Colonic mucosa (tissue), 4 donors: ENCODE results near the gene ZKSCAN2. TPM values are rescaled to one million over a fixed set of nuclear protein-coding genes. Genes with fewer than 3 reads are reported as not detected.

Experiments used
- DNase-seq: peaks from one replicate; pipeline ENCODE4 v3.0.0-alpha.2; 2020
- H3K27ac ChIP-seq: fragments of 200-600 bp; one replicate; pipeline ENCODE4 v1.8.0; 2021
- H3K27me3 ChIP-seq: fragments of 200-600 bp; one replicate; pipeline ENCODE4 v1.8.0; 2021
- H3K36me3 ChIP-seq: fragments of 200-600 bp; one replicate; pipeline ENCODE4 v1.8.0; 2021
- H3K4me1 ChIP-seq: fragments of 200-600 bp; one replicate; pipeline ENCODE4 v1.8.0; 2021; ENCODE audit warnings: mild to moderate bottlenecking
- H3K4me3 ChIP-seq: fragments of 200-600 bp; one replicate; pipeline ENCODE4 v1.8.0; 2021
- H3K9ac ChIP-seq, 2 donors: one replicate each; pipeline ENCODE4 v1.7.0; 2013; ENCODE audit warnings: control low read depth in 2 of 2, low read depth in 2 of 2, low read length in 2 of 2
- H3K9me3 ChIP-seq: fragments of 200-600 bp; one replicate; pipeline ENCODE4 v1.8.0; 2021
- CTCF ChIP-seq: fragments of 200-600 bp; IDR thresholded peaks from one replicate; pipeline ENCODE4 v1.8.0; 2022; ENCODE audit warnings: antibody characterized with exemption, mild to moderate bottlenecking
- intact Hi-C: fragments of 100-400 bp; cut with DNase I; formaldehyde crosslinking; loops from one replicate; pipeline ENCODE4 v1.14.1; 2022
- total RNA-seq, 2 donors: library from RNA; stranded (reverse); fragmentation: NEBNext Ultra II Directional in 1 of 2; extraction: Animal tissue kit (Norgen Biotek cat#: 25700) in 1 of 2; gene quantifications; one replicate each; pipeline ENCODE4 v1.2.1, GENCODE V29; 2021
- donor health status: healthy.
- donor health status: DM: no; HTN: no; CAD: no.
- donor health status: DM: no; HTN: no; CAD: no.

The ZKSCAN2 gene
- total RNA-seq, 2 donors from 2014 or later: 2.0 to 3.3 TPM

- Histone ChIP-seq H3K4me3 (no peak overlapping the region), H3K27me3 (no peaks in the 10 kb centered on the region), H3K9ac (no peak overlapping the region), H3K36me3 (no peaks in the 10 kb centered on the region), H3K9me3 (no peaks in the 10 kb centered on the region), H3K27ac (no peak overlapping the region), H3K4me1 (no peaks in the 10 kb centered on the region)
- DNase-seq: no peak
- TF ChIP-seq CTCF: no peak
- intact Hi-C loops: no loop called here
These were observed 31.8 kb upstream of the ZKSCAN2 start for GRCh38 chr16:25289466-25289865.

- Histone ChIP-seq H3K9me3 (no peaks in the 10 kb centered on the region), H3K36me3 (no peaks in the 10 kb centered on the region), H3K4me3 (no peak overlapping the region), H3K27me3 (no peaks in the 10 kb centered on the region), H3K27ac (no peak overlapping the region), H3K4me1 (no peaks in the 10 kb centered on the region), H3K9ac (no peak overlapping the region)
- no peak for TF ChIP-seq CTCF
- DNase-seq: no peak
- intact Hi-C loops: no loop called here
These were observed 21.8 kb upstream of the ZKSCAN2 start for GRCh38 chr16:25279491-25279890.

GRCh38 chr16:25271421-25271820 is 13.8 kb upstream of the ZKSCAN2 start:
- Histone ChIP-seq H3K4me1 (no peaks in the 10 kb centered on the region), H3K27ac (no peak overlapping the region), H3K36me3 (no peaks in the 10 kb centered on the region), H3K4me3 (no peak overlapping the region), H3K9ac (no peak overlapping the region), H3K27me3 (no peaks in the 10 kb centered on the region), H3K9me3 (no peaks in the 10 kb centered on the region)
- no peak for DNase-seq
- TF ChIP-seq CTCF: no peak
- intact Hi-C loops: no loop called here

GRCh38 chr16:25270577-25270976 is 12.9 kb upstream of the ZKSCAN2 start:
- no peaks in the 10 kb centered on the region for H3K9me3 ChIP-seq
- H3K9ac ChIP-seq: no peak overlapping the region
- no peak for DNase-seq
- H3K36me3 ChIP-seq: no peaks in the 10 kb centered on the region
- H3K27me3 ChIP-seq: no peaks in the 10 kb centered on the region
- H3K4me1 ChIP-seq: no peaks in the 10 kb centered on the region
- no peak overlapping the region for H3K4me3 ChIP-seq
- intact Hi-C loops: no loop called here
- no peak for TF ChIP-seq CTCF
- H3K27ac ChIP-seq: no peak overlapping the region

- H3K4me1 ChIP-seq: no peaks in the 10 kb centered on the region
- no peak overlapping the region for H3K4me3 ChIP-seq
- no peaks in the 10 kb centered on the region for H3K9me3 ChIP-seq
- H3K27ac ChIP-seq: no peak overlapping the region
- H3K36me3 ChIP-seq: no peaks in the 10 kb centered on the region
- no peak for TF ChIP-seq CTCF
- no peak for DNase-seq
- H3K27me3 ChIP-seq: no peaks in the 10 kb centered on the region
- H3K9ac ChIP-seq: no peak overlapping the region
- intact Hi-C loops: no loop called here
These were observed 12.2 kb upstream of the ZKSCAN2 start for GRCh38 chr16:25269879-25270278.

- Histone ChIP-seq H3K27ac (no peak overlapping the region), H3K36me3 (no peaks in the 10 kb centered on the region), H3K9me3 (no peaks in the 10 kb centered on the region), H3K27me3 (no peaks in the 10 kb centered on the region), H3K9ac (no peak overlapping the region), H3K4me3 (no peak overlapping the region), H3K4me1 (no peaks in the 10 kb centered on the region)
- DNase-seq: no peak
- intact Hi-C loops: no loop called here
- TF ChIP-seq CTCF: no peak
These were observed 8.3 kb upstream of the ZKSCAN2 start for GRCh38 chr16:25265968-25266367.
